Measurements from ENCODE around the gene LEMD2. TPM values are rescaled to one million over a fixed set of nuclear protein-coding genes. Genes with fewer than 3 reads are reported as not detected.
A peak's percentile ranks its signal among the peaks of the same experiment; 100 is the strongest.

The LEMD2 gene
- total RNA-seq, 1 experiment from 2014 or later: 69.2 TPM

DNA sequence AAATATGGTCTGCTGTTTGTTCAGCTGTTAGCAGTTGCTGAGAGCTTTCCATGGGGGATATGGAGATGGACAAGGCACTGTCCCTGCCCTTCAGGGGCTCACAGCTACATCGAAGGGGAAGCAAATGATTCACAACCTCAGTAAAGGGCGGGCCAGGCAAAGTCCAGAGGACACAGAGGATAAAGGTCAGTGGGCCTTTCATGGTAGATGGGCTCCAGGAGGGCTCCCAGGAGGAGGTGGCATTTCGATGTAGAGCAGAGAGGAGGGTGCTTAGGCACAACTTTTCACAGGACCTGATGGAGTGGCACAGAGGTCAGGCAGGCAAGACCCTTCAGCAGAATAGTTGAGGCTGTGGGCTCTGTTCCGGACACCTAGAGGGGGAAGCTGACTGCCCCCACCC is 30.1 kb upstream of the LEMD2 start:
- no peak for DNase-seq (ENCODE audit: low read depth)

DNA sequence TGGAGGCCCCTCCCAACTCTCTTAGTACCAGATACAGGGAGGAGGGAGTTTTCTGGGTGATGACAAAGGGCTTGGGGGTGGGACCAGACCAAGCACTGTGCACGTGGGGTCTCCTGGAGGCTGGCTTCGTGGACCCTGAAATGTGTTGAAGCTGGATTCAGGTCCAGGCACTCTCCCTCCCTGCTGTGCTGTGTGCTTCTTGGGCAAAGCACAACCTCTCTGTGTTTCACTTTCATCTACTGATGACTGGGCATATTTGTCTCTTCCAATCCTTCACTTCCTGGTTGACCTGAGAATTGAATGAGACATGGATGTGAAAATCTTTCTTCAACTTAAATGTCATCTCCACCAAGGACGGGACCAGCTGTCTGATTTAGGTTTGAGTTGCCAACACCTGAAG is 29.4 kb upstream of the LEMD2 start:
- no peak for DNase-seq (ENCODE audit: low read depth)

- no peak for DNase-seq (ENCODE audit: low read depth)
Measured at GRCh38 chr6:33817489-33817888, 28.6 kb upstream of the LEMD2 start.

DNA sequence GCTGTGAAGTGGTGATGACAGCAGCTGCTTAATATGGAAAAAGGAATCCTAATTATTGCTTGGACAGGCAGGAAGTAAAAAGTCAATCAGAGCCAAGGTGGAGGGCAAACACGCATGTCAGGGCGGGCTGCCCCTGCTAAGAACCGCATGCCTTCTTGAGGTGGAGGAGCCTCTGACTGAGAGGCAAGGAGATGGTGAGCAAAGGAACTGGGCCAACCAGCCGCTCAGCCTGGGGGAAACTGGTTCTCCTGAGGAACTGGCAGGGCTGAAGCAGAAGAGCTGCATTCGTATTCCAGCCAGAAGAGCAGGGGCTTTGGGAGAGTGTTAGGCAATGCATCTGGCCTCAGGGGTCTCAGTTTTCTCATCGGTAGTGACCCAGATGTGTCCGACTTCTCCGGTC is 28.0 kb upstream of the LEMD2 start:
- DNase-seq (ENCODE audit: low read depth): no peak

GRCh38 chr6:33815854-33816253 is 26.9 kb upstream of the LEMD2 start:
- DNase-seq (ENCODE audit: low read depth): peak; percentile 45

DNA sequence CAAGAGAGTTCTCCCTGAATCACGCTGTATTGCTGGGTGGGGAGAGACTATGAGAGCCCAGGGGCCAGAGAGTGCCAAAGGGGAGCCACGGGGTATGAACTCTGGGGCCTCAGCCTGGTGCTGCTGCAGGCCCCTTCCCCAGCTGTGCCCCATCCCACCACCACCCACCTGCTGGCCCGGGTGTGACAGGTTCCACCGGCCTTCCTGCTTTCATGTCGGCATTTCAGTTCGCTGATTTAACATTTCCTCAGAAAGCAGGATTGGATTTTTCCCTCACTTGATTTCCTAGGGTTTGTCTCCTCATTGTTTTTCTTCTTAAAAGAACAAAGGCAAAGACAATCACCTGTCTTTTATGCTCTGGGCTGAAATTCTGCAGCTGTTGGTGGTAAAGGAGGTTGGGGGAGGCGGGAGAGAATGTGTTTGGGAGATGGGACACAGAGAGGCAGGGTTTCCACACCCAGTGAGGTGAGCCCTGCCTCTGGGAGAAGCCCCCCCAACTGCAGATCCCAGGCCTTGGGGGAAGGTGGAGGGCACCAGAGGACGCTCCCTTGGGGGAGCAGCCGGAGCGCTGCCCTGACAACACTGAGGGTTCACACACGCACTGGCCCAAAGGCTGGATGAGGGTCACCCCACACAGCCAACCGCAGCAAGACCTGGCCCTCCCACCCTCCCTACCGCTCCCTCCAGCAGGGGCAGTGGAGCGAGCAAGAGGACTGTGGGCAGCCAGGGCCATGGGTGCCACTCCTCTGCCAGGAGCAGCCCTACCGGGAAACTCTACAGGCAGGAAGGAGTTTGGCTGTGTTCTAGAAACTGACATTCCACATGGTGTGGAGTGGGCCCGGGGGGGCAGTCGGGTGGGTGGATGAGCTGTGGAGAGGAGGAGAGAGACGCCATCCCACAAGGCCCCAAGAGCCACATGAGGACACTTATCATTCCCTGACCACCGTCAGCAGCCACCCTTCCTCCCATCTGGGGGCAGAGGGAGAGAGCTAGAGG is 25.4 kb upstream of the LEMD2 start:
- DNase-seq (ENCODE audit: low read depth): no peak

- no peak for DNase-seq (ENCODE audit: low read depth)
Measured at GRCh38 chr6:33813246-33813904, 24.4 kb upstream of the LEMD2 start.

DNA sequence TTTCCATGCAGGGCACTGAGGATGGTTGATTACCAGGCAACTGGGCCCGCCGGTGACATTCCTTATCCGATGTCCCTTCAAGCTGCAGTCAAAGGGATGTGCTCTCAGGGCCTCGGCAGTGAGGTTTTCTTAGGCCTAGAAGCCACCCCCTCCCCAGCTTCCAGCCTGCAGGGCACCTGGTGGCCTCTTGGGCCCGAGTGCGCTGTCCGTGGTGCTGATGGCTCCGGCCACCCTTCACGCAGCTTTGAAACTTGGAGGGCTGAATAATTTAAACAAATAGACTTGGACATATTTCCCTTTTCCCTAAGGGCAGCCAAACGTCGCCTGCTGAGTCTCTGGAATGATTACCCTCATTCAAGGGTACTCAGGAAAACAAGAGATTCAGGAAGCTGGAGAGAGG is 23.7 kb upstream of the LEMD2 start:
- DNase-seq (ENCODE audit: low read depth): peak; percentile 67

DNA sequence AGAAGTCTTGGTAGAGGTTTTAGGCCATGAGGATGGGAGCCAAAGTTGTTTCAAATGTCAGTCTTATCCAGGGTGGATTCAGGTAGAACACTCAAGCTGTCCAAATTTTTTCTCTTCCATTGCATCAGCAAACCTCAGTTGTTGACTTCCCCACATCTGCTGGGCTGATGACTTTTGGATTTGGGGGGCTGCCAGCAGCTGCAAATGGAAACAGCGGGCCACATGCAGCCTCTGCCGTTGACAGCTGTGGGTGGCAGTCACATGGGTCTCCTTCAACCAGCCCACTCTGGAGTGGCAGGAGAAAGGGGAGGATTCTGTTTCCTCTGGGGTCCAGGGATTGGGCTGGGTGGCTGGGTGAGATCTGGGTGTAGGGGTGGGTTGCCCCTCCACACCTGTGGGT is 20.7 kb upstream of the LEMD2 start:
- no peak for DNase-seq (ENCODE audit: low read depth)

- DNase-seq (ENCODE audit: low read depth): no peak
Measured at GRCh38 chr6:33808641-33809180, 19.8 kb upstream of the LEMD2 start.

- DNase-seq (ENCODE audit: low read depth): no peak
Measured at GRCh38 chr6:33807606-33808005, 18.7 kb upstream of the LEMD2 start.

DNA sequence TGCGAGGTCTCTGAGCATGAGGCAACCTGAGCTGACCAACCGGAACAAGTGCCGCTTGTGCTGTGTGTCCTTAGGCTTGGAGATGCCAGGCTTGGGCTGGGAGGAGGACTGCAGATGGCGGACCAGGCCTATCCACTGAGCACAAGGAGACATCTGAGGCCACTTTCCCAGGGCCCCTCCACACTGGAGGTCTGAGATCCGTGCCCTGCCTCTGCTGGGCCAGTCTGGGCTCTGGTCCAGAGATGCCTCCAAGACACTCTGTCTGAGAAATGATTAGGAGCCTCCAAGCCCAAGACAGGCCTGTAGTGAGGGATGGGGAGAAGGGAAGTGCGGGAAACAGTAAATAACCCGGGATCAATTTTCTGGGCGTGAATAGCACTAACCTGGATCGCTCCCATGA is 17.9 kb upstream of the LEMD2 start:
- no peak for DNase-seq (ENCODE audit: low read depth)

GRCh38 chr6:33803571-33804053 is 14.7 kb upstream of the LEMD2 start, which contains the start of gene MLN:
TSS of gene MLN (minus strand) at chr6:33804003. CDS start at chr6:33801163, 2,840 bp downstream.
- no peak for DNase-seq (ENCODE audit: low read depth)

DNA sequence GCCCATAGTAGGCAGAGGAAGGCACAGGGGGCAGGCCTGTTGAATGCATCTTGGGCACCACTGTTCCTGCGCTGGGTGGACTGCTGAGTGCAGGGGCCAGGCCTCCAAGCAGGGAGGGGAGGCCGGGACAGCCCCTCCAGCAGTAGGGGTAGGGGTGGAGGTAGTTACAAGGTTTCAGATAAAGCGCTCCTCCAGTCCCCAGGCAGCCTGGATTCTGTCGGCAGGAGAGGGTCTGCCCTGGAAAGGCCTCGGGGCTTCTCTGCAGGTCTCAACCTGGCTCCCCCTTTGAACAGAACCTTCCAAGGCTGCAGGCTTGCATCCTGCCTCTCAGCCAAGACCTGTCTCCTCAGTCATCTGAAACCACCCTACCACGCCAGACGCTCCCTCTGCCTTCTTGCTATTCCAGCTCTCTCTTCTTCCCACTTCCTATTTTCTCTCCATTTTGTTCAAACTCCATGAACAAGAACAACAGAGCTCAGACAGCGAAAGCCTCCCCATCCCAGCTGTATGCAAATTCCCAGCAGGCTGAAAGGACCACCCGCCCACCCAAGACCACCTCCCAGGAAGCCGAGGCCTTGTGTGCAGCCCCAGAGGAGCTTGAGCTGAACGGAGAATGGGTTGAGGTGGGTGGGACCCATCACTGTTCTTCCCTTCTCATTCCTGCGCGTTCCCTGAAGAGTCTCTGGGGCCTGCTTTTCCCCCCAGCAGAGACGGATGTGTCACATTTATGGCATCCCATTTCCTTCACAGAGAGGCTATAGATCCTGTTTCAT is 13.4 kb upstream of the LEMD2 start:
- DNase-seq (ENCODE audit: low read depth): no peak

GRCh38 chr6:33801611-33802010 is 12.7 kb upstream of the LEMD2 start:
- DNase-seq (ENCODE audit: low read depth): no peak

DNA sequence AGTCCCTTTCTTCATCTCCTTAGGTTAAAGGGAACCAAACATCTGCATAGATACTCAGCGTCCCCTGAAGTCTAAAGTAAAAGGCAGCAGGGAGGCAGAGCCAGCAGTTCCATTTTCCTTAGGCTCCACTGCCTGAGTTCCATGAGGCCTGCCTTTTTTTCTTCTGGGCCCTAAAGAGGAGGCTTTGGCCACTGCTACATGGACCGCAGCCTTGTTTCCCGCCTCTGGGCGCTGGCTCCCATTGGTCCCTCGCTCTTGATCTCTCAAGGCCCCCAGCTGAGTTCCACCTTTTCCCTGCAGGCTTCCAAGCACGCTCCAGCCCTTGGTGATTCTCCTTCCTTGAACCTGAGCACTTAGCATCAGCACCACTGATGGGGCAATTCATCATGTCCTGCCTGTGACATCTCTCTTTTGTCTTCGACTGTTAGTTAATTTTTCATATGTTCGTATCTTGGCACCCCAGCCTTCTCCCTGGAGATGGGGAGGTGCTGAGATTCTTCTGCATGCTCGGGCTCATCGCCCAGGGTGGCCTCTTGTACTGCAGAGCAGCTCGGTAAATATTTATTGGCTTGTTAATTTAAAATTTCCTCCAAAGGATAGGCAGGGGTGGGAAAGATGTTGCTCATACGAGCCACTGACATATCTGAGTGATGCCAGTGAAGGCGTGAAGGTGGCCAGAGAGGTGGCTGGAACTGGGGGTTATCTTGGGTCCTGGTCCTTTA is 11.5 kb upstream of the LEMD2 start:
- DNase-seq (ENCODE audit: low read depth): no peak

DNA sequence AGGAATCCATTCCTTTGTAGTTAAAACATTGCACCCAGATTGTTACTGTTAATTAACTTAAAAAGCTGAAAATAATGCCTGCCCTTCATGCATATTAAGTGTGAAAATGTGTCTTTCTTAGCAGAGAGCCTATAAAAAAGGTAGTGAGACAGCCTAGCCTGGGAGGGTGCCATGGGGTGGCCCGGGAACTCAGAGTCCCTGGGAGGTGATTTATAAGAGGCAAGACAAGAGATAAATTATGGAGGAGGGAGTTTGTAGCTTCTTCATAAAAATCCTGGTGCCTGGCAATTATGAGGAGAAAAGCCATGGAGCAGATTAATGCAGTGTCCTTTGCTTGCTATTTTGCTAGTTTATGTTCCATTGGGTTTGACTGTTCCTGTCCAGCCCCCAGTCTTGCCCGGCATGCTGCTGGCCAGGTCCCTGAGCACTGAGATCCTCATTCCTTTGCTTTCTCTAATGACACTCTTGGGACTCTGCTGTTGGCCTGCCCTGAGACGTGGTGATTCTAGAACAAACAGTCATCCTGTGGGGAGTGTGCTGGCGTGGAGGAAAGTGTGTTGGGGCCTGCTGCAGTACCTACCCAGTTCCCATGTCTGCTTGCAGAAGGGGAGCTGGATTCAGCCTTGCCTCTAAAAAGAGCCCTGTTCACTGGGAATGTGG is 10.7 kb upstream of the LEMD2 start:
- no peak for DNase-seq (ENCODE audit: low read depth)

- DNase-seq (ENCODE audit: low read depth): no peak
Measured at GRCh38 chr6:33798343-33798848, 9.5 kb upstream of the LEMD2 start.

DNA sequence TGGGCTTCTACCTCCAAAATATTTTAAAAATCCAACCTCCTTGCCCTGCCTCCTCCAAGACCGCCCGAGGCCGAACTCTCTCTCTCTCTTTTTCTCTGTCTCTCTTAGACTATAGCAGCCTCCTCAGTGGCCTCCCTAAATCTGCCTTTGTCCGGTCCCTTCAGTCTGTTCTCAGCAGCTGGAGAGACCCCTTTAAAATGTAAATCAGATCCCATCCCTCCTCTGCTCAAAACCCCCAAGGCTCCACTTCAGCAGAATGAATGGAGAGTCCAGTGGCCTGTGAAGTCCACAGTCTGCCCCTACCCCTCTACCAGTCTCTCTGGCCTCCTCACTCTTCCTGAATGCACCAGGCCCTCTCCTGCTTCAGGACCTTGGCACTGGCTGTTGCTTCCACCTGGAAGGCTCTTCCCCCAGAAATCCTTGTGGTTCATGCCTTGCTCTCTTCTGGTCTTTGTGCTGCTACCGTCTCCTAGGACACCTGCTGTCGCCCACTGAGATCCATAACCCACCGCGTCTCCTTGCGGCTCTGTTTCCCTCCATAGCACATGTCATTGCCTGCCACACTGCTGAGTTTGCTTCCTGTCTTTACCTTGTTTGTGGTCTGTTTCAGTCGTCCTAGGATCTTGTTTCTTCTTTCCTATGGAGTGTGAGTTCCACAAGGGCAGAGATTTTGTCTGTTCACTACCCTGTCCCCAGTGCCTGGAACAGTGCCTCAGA is 8.9 kb upstream of the LEMD2 start:
- no peak for DNase-seq (ENCODE audit: low read depth)
